ENCODE data around the gene PNPLA2. TPM values are rescaled to one million over a fixed set of nuclear protein-coding genes. Genes with fewer than 3 reads are reported as not detected.

Gene PNPLA2
- total and polyA plus RNA-seq, 2 donors = 10.5 to 83.6 TPM

DNA sequence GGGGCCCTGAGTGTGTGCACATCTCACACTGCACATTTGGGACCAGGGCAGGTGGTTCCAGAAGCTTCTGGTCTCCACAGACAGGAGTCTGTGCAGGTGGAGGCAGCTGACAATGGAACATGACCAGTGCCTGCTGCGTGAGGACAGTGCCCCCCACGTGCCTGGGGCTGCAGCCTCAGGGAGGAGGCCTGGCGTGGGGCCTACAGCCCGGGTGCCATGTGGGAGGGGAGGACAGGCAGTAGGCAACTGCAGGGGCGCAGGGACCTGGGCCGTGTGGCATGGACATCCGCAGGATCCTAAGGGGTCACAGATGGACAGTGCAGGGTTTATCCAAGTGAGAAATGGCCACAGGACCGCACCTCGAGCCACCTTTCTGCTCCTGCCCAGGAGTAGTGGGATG, 52.8 kb downstream of the PNPLA2 start:
- Histone ChIP-seq H3K9me3 (ENCODE audit: control insufficient read depth in 2 of 2, insufficient read depth in 1 of 2, low read length in 1 of 2) (no peaks in the 10 kb centered on the region), H3K36me3 (ENCODE audit: control insufficient read depth in 2 of 2, insufficient read depth in 2 of 2, low read length in 1 of 2) (peaks cover 11 to 23% of the 10 kb centered on the region in 2 donors), H3K27ac (ENCODE audit: low read depth in 1 of 2, low read length in 1 of 2) (no peak overlapping the region), H3K4me1 (ENCODE audit: control insufficient read depth in 2 of 2, insufficient read depth in 2 of 2, low read length in 2 of 2) (no peaks in the 10 kb centered on the region), H3K27me3 (ENCODE audit: control insufficient read depth in 2 of 2, insufficient read depth in 1 of 2, low read length in 1 of 2) (no peaks in the 10 kb centered on the region), H3K4me3 (ENCODE audit: low read length in 2 of 2) (no peak overlapping the region)
- 86% methylated on average over 9 of the region's 9 CpGs for WGBS
- DNase-seq (ENCODE audit: low read depth in 6 of 9, low spot score in 9 of 9) = no peak

DNA sequence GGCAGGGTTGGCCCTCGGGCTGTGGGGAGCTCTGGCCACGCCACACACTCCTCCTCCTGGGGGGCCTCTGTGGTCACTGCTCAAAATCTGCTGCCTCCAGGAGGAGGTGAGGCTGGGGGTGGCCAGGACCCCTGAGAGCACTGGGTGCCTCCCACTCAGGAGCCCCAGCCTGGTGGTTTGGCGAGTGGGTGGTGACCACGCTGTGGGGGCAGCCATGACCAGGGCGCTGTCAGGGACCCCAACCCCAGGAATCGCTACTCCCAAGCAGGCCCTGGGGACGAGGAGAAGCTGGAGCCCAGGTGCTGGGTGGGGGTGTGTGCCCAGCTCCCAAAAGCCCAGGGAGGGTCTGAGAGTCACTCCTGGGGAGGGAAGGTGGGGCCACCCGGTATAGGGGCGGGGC, 54.1 kb downstream of the PNPLA2 start:
- WGBS = 99% methylated on average over 9 of the region's 9 CpGs
- H3K4me3 ChIP-seq (ENCODE audit: low read length in 2 of 2) = no peak overlapping the region
- H3K27ac ChIP-seq (ENCODE audit: low read depth in 1 of 2, low read length in 1 of 2) = no peak overlapping the region
- no peaks in the 10 kb centered on the region for H3K27me3 ChIP-seq (ENCODE audit: control insufficient read depth in 2 of 2, insufficient read depth in 1 of 2, low read length in 1 of 2)
- no peaks in the 10 kb centered on the region for H3K9me3 ChIP-seq (ENCODE audit: control insufficient read depth in 2 of 2, insufficient read depth in 1 of 2, low read length in 1 of 2)
- DNase-seq (ENCODE audit: low read depth in 6 of 9, low spot score in 9 of 9) = no peak
- H3K4me1 ChIP-seq (ENCODE audit: control insufficient read depth in 2 of 2, insufficient read depth in 2 of 2, low read length in 2 of 2) = no peaks in the 10 kb centered on the region
- H3K36me3 ChIP-seq (ENCODE audit: control insufficient read depth in 2 of 2, insufficient read depth in 2 of 2, low read length in 1 of 2) = peaks cover 11 to 23% of the 10 kb centered on the region in 2 donors

DNA sequence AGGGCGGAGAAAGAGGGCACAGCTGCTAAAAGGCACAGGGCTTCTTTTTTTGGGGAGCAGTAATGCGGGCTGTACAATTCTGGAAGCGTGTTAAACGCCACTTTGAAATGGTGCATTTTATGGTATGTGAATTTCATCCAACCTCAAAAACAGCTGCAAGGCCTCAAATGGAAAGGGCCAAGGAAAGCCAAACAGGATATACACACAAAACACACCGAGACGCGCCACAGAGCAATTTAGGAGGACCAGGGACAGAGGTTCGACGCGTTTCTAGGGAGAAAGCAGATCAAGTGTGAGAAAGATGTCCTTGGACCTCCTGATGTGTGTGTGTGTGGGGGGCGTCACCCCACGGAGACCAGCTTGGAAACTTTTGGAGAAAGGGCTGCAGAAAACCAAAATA, 55.0 kb downstream of the PNPLA2 start:
- Histone ChIP-seq H3K27me3 (ENCODE audit: control insufficient read depth in 2 of 2, insufficient read depth in 1 of 2, low read length in 1 of 2) (no peaks in the 10 kb centered on the region), H3K36me3 (ENCODE audit: control insufficient read depth in 2 of 2, insufficient read depth in 2 of 2, low read length in 1 of 2) (peaks cover 13 to 20% of the 10 kb centered on the region in 2 donors), H3K4me3 (ENCODE audit: low read length in 2 of 2) (no peak overlapping the region), H3K27ac (ENCODE audit: low read depth in 1 of 2, low read length in 1 of 2) (no peak overlapping the region), H3K4me1 (ENCODE audit: control insufficient read depth in 2 of 2, insufficient read depth in 2 of 2, low read length in 2 of 2) (no peaks in the 10 kb centered on the region), H3K9me3 (ENCODE audit: control insufficient read depth in 2 of 2, insufficient read depth in 1 of 2, low read length in 1 of 2) (no peaks in the 10 kb centered on the region)
- no peak for DNase-seq (ENCODE audit: low read depth in 6 of 9, low spot score in 9 of 9)
- WGBS = 84% methylated on average over 12 of the region's 12 CpGs

Other genes with a start within 250 kb of the PNPLA2 start
- 17.0 TPM for gene PHRF1, start 242.4 kb upstream of the PNPLA2 start, total RNA-seq
- 23.7 TPM for gene PHRF1, start 242.4 kb upstream of the PNPLA2 start, polyA plus RNA-seq
- 44.5 TPM for gene IRF7, start 203.0 kb upstream of the PNPLA2 start, total RNA-seq
- gene IRF7, start 203.0 kb upstream of the PNPLA2 start, polyA plus RNA-seq = 102 TPM
- gene CDHR5, start 194.0 kb upstream of the PNPLA2 start, total RNA-seq = not detected
- 0.05 TPM for gene CDHR5, start 194.0 kb upstream of the PNPLA2 start, polyA plus RNA-seq
- 0.19 TPM for gene SCT, start 191.7 kb upstream of the PNPLA2 start, total RNA-seq
- gene SCT, start 191.7 kb upstream of the PNPLA2 start, polyA plus RNA-seq = 0.25 TPM
- gene DRD4, start 181.6 kb upstream of the PNPLA2 start, total RNA-seq = 0.09 TPM
- gene DRD4, start 181.6 kb upstream of the PNPLA2 start, polyA plus RNA-seq = 0.82 TPM
- 20.7 TPM for gene DEAF1, start 123.7 kb upstream of the PNPLA2 start, total RNA-seq
- gene DEAF1, start 123.7 kb upstream of the PNPLA2 start, polyA plus RNA-seq = 27.2 TPM
- gene TMEM80, start 123.1 kb upstream of the PNPLA2 start, total RNA-seq = 17.7 TPM
- gene TMEM80, start 123.1 kb upstream of the PNPLA2 start, polyA plus RNA-seq = 31.1 TPM
- 3.9 TPM for gene EPS8L2, start 112.7 kb upstream of the PNPLA2 start, total RNA-seq
- 28.8 TPM for gene EPS8L2, start 112.7 kb upstream of the PNPLA2 start, polyA plus RNA-seq
- 141 TPM for gene TALDO1, start 71.5 kb upstream of the PNPLA2 start, total RNA-seq
- gene TALDO1, start 71.5 kb upstream of the PNPLA2 start, polyA plus RNA-seq = 115 TPM
- gene GATD1, start 41.4 kb upstream of the PNPLA2 start, total RNA-seq = 13.0 TPM
- gene GATD1, start 41.4 kb upstream of the PNPLA2 start, polyA plus RNA-seq = 31.2 TPM
- gene CEND1, start 28.8 kb upstream of the PNPLA2 start, total RNA-seq = 0.19 TPM
- gene CEND1, start 28.8 kb upstream of the PNPLA2 start, polyA plus RNA-seq = 0.25 TPM
- 5.7 TPM for gene SLC25A22, start 20.6 kb upstream of the PNPLA2 start, total RNA-seq
- gene SLC25A22, start 20.6 kb upstream of the PNPLA2 start, polyA plus RNA-seq = 11.8 TPM
- 6.6 TPM for gene PIDD1, start 13.7 kb upstream of the PNPLA2 start, total RNA-seq
- gene PIDD1, start 13.7 kb upstream of the PNPLA2 start, polyA plus RNA-seq = 46.0 TPM
- 1,873 TPM for gene RPLP2, start 8.9 kb upstream of the PNPLA2 start, total RNA-seq
- gene RPLP2, start 8.9 kb upstream of the PNPLA2 start, polyA plus RNA-seq = 2,667 TPM
- 0.57 TPM for gene CRACR2B, start 9.0 kb downstream of the PNPLA2 start, total RNA-seq
- gene CRACR2B, start 9.0 kb downstream of the PNPLA2 start, polyA plus RNA-seq = 6.2 TPM
- gene CD151, start 14.0 kb downstream of the PNPLA2 start, total RNA-seq = 19.5 TPM
- 82.3 TPM for gene CD151, start 14.0 kb downstream of the PNPLA2 start, polyA plus RNA-seq
- gene POLR2L, start 23.6 kb downstream of the PNPLA2 start, total RNA-seq = 92.3 TPM
- 92.1 TPM for gene POLR2L, start 23.6 kb downstream of the PNPLA2 start, polyA plus RNA-seq
- 22.2 TPM for gene TSPAN4, start 23.9 kb downstream of the PNPLA2 start, total RNA-seq
- gene TSPAN4, start 23.9 kb downstream of the PNPLA2 start, polyA plus RNA-seq = 56.7 TPM
- 17.8 TPM for gene CHID1, start 91.9 kb downstream of the PNPLA2 start, total RNA-seq
- gene CHID1, start 91.9 kb downstream of the PNPLA2 start, polyA plus RNA-seq = 35.7 TPM
- 14.6 TPM for gene AP2A2, start 107.0 kb downstream of the PNPLA2 start, total RNA-seq
- gene AP2A2, start 107.0 kb downstream of the PNPLA2 start, polyA plus RNA-seq = 57.2 TPM
- gene MUC6, start 217.8 kb downstream of the PNPLA2 start, total RNA-seq = 0.19 TPM
- 0.16 TPM for gene MUC6, start 217.8 kb downstream of the PNPLA2 start, polyA plus RNA-seq

All from thymus (tissue), 11 donors.